GM20000 (cell line): ENCODE data around the gene DACH1.

Experiments used
- DNase-seq: peaks from one replicate; pipeline ENCODE4 v3.0.0; 2012; ENCODE audit warnings: low spot score
- CTCF ChIP-seq: IDR thresholded peaks from 2 replicates; pipeline ENCODE4 v1.5.1; 2012; ENCODE audit warnings: mild to moderate bottlenecking, control low read depth; ENCODE audit errors: extremely low read depth, missing control alignments

Gene DACH1

GRCh38 chr13:71517004-71517403 lies 350.0 kb downstream of the DACH1 start:
- no peak for DNase-seq
- TF ChIP-seq CTCF, result no peak

- DNase-seq, result no peak
- no peak for TF ChIP-seq CTCF
These were observed 350.5 kb downstream of the DACH1 start for GRCh38 chr13:71516521-71516920.

- TF ChIP-seq CTCF, result no peak
- no peak for DNase-seq
These were observed 351.3 kb downstream of the DACH1 start for GRCh38 chr13:71515744-71516038.

- DNase-seq, result no peak
- no peak for TF ChIP-seq CTCF
These were observed 351.9 kb downstream of the DACH1 start for GRCh38 chr13:71514900-71515743.

GRCh38 chr13:71513411-71514033 lies 353.5 kb downstream of the DACH1 start:
- TF ChIP-seq CTCF, result no peak
- DNase-seq, result no peak

GRCh38 chr13:71503781-71504180 lies 363.2 kb downstream of the DACH1 start:
- no peak for TF ChIP-seq CTCF
- no peak for DNase-seq

GRCh38 chr13:71499944-71500514 lies 367.0 kb downstream of the DACH1 start:
- DNase-seq, result no peak
- TF ChIP-seq CTCF, result no peak
